ENCODE measurements around the gene KCTD7.
"Not testable (repeated sequence)": the region's sequence is repeated elsewhere in the genome, so short reads cannot be mapped to it uniquely, and the experiment has no call there.

GRCh38 chr7:66582816-66583489 is 45.7 kb upstream of the KCTD7 start:
- not testable (repeated sequence) for TF ChIP-seq CTCF (conservative IDR thresholded peaks at IDR 0.05 in 1 of 2, IDR thresholded peaks at IDR 0.05 in 1 of 2; ENCODE audit: low read depth in 1 of 2, low read length in 2 of 2); EZH2 (IDR thresholded peaks at IDR 0.05; ENCODE audit: low read length, missing control alignments)
